Chondrocyte (in vitro differentiated cells): Measurements from ENCODE around the gene TJP2. TPM values are rescaled to one million over a fixed set of nuclear protein-coding genes. Genes with fewer than 3 reads are reported as not detected.

Experiments
- DNase-seq: peaks from one replicate; pipeline ENCODE4 v3.0.0; 2021; ENCODE audit warnings: mixed read lengths, low spot score
- H3K27ac Mint-ChIP-seq: one replicate; pipeline ENCODE4 v1.8.0; 2021; ENCODE audit warnings: mild to moderate bottlenecking, moderate library complexity, mixed read lengths; ENCODE audit not compliant: unreplicated experiment
- H3K27me3 Mint-ChIP-seq: 2 replicates; pipeline ENCODE4 v1.8.0; 2021; ENCODE audit warnings: low read depth, mixed read lengths
- H3K36me3 Mint-ChIP-seq: 2 replicates; pipeline ENCODE4 v1.8.0; 2021; ENCODE audit warnings: low read depth, mixed read lengths
- H3K4me1 Mint-ChIP-seq: 2 replicates; pipeline ENCODE4 v1.8.0; 2021; ENCODE audit warnings: low read depth, mild to moderate bottlenecking, mixed read lengths
- H3K4me3 Mint-ChIP-seq: one replicate; pipeline ENCODE4 v1.8.0; 2021; ENCODE audit warnings: mild to moderate bottlenecking, moderate library complexity, mixed read lengths; ENCODE audit not compliant: unreplicated experiment
- H3K9me3 Mint-ChIP-seq: 2 replicates; pipeline ENCODE4 v1.8.0; 2021; ENCODE audit warnings: low read depth, mixed read lengths
- long read RNA-seq: library from polyadenylated mRNA; stranded (forward); transcript quantifications from one replicate; pipeline ENCODE4 v2.0.0, GENCODE V29; 2021
- total RNA-seq: library from RNA; stranded (reverse); gene quantifications from 3 replicates; pipeline ENCODE4 v1.2.1, GENCODE V29; 2021
- TF ChIP-seq, protein P1 (sequence below): fragments of 200-600 bp; sonication (generic); IDR thresholded peaks from 2 replicates; pipeline ENCODE4 v1.5.0; 2021; ENCODE audit warnings: antibody characterized with exemption, mild to moderate bottlenecking, moderate library complexity

Gene TJP2
- 49.9 to 50.6 TPM (median 50.4 TPM) in 3 replicates for total RNA-seq
- long read RNA-seq, full-length matches to known transcripts = 18 of 85 reads
- long read RNA-seq, partial matches to known transcripts = 39 of 85 reads
- long read RNA-seq, other reads (novel, unspliced or antisense) = 28 of 85 reads

DNA sequence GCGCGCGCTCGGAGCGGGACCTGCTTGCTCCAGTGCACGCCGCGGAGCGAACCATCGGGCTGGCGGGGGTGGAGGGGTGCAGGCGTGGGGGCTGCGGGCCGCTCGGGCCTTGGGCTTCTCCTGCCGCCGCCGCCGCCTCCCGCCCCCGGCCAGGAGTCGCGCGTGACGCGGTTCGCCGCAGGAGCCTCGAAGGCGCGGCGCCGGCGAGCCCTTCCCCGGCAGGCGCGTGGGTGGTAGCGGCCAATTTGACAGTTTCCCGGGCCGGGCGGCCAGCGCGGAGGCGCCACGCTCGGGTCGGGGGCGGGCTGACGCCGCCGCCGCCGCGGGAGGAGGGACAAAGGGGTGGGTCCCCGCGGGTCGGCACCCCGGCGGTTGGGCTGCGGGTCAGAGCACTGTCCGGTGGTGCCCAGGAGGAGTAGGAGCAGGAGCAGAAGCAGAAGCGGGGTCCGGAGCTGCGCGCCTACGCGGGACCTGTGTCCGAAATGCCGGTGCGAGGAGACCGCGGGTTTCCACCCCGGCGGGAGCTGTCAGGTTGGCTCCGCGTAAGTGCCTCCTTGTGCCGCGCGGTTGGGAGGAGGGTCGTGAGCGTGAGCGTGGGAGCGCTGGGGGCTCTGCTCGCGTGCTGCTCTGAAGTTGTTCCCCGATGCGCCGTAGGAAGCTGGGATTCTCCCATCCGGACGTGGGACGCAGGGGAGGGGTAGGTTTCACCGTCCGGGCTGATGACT, at the start of gene TJP2:
TJP2 (plus strand) TSS at position 387 of the 725 bp plus-strand sequence; CDS start at position 483, 96 bp downstream.
- Mint-ChIP-seq H3K4me1 (peaks cover 45% of the 10 kb centered on the region), H3K27ac (peak within 1 kb of the TSS; percentile 95), H3K27me3 (no peaks in the 10 kb centered on the region), H3K36me3 (peaks cover 2% of the 10 kb centered on the region), H3K4me3 (peak within 1 kb of the TSS; percentile 85), H3K9me3 (no peaks in the 10 kb centered on the region)
- TF ChIP-seq, protein P1, sequence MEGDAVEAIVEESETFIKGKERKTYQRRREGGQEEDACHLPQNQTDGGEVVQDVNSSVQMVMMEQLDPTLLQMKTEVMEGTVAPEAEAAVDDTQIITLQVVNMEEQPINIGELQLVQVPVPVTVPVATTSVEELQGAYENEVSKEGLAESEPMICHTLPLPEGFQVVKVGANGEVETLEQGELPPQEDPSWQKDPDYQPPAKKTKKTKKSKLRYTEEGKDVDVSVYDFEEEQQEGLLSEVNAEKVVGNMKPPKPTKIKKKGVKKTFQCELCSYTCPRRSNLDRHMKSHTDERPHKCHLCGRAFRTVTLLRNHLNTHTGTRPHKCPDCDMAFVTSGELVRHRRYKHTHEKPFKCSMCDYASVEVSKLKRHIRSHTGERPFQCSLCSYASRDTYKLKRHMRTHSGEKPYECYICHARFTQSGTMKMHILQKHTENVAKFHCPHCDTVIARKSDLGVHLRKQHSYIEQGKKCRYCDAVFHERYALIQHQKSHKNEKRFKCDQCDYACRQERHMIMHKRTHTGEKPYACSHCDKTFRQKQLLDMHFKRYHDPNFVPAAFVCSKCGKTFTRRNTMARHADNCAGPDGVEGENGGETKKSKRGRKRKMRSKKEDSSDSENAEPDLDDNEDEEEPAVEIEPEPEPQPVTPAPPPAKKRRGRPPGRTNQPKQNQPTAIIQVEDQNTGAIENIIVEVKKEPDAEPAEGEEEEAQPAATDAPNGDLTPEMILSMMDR = no peak
- DNase-seq = peak; percentile 94

DNA sequence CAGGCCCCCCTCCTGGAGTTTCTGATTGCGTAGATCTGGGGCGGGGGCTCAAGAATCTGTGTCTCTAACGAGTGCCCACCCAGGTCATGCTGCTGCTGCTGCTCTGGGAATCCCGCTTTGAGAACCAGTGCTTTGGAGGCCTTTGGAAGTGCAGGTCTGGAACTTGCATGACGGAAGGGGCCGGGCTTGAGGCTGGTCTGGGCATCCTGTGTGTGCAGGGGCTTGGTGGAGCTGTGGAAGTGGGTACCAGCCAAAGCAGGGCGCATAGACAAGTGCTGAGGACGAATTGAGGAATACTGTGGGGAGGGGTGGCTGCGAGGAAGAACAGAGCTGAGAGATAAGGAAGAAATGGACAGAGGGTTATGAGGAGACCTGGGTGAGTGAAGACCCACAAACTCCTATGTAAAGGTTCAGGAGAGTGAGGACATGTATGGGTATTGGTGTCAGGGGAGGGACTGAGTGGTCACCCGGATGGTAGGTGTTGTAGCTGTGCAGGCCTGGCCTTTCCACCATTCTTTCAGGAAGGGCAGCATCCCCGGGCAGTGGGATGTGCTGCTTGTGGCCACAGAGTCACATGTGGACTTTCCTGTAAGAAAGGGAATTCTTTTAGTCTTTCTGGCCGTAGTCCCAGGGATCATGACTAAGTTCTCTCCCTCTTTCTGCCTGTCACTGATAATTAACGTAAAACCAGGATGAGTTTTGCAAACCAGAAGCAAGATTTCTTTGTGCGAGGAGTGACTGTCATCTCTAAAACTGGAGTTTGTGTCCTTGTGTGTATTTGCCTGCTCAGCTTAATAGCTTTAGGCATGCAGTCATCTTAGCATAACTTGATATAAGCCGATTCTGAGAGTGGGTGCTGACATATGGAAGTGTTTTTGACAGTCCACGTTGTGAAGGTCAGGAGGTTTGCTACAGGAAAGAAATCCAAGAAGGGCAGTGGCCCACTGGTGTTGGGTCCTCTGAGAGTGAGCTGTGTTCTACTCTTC, 43.3 kb upstream of the TJP2 start:
- H3K27ac Mint-ChIP-seq = peak overlapping the region; percentile 83
- peak overlapping the region; percentile 1 for H3K4me3 Mint-ChIP-seq
- no peak for DNase-seq
- no peaks in the 10 kb centered on the region for H3K36me3 Mint-ChIP-seq
- no peaks in the 10 kb centered on the region for H3K27me3 Mint-ChIP-seq
- TF ChIP-seq, protein P1 = no peak
- peaks cover 43% of the 10 kb centered on the region for H3K4me1 Mint-ChIP-seq
- H3K9me3 Mint-ChIP-seq = no peaks in the 10 kb centered on the region

DNA sequence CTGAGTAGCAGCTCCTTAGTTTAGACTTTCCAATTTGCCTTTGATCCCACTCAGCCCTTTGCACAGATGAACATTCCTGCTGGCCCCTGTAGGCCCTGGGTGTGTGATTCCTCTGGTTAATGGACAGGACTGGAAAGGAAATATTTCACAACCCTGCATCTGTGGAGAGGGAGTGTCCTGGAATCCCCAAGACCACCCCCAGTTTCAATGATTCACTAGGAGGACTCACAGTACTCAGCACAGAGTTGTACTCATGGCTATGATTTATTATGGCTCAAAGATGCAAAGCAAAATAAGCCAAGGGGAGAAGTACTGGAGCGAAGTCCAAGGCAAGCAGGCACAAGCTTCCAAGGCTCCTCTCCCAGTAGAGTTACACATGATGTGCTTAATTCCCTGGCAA, 42.4 kb upstream of the TJP2 start:
- H3K4me1 Mint-ChIP-seq = peaks cover 46% of the 10 kb centered on the region
- H3K9me3 Mint-ChIP-seq = no peaks in the 10 kb centered on the region
- TF ChIP-seq, protein P1 = no peak
- peak overlapping the region; percentile 62 for H3K27ac Mint-ChIP-seq
- H3K36me3 Mint-ChIP-seq = no peaks in the 10 kb centered on the region
- H3K27me3 Mint-ChIP-seq = no peaks in the 10 kb centered on the region
- DNase-seq = no peak
- no peak overlapping the region for H3K4me3 Mint-ChIP-seq

GRCh38 chr9:69132361-69132760, 41.7 kb upstream of the TJP2 start:
- Mint-ChIP-seq H3K9me3 (no peaks in the 10 kb centered on the region), H3K36me3 (no peaks in the 10 kb centered on the region), H3K27me3 (no peaks in the 10 kb centered on the region), H3K27ac (peak overlapping the region; percentile 61), H3K4me3 (no peak overlapping the region), H3K4me1 (peaks cover 46% of the 10 kb centered on the region)
- TF ChIP-seq, protein P1 = no peak
- DNase-seq = no peak

DNA sequence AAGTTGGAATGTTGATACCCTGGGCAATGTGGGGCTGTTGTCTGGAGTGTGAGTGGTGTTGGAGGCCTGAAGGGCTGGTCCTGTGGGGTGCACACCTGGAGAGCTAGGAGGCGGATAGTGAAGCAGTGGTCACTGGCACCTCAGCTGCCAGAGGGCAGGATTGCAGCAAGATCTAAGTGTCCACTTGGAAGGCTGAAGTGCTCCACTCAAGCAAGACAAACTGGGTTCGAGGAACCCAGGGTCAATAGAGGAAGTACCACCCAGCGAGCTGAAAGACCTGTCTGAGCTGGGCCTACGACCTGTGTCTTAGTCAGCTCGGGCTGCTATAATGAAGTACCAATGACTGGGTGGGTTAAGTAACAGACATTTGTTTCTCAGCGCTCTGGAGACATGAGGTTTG, 39.7 kb upstream of the TJP2 start:
- no peaks in the 10 kb centered on the region for H3K36me3 Mint-ChIP-seq
- H3K27me3 Mint-ChIP-seq = no peaks in the 10 kb centered on the region
- H3K9me3 Mint-ChIP-seq = no peaks in the 10 kb centered on the region
- DNase-seq = no peak
- no peak overlapping the region for H3K27ac Mint-ChIP-seq
- H3K4me3 Mint-ChIP-seq = no peak overlapping the region
- peaks cover 37% of the 10 kb centered on the region for H3K4me1 Mint-ChIP-seq
- TF ChIP-seq, protein P1 = no peak
